Muscle of leg (tissue), 11 donors: Measurements from ENCODE around the gene RNF40. TPM values are rescaled to one million over a fixed set of nuclear protein-coding genes. Genes with fewer than 3 reads are reported as not detected.

Experiments
- DNase-seq: peaks from one replicate; pipeline ENCODE4 v3.0.0; 2013
- H3K27ac ChIP-seq: one replicate; pipeline ENCODE4 v1.5.1; 2013; ENCODE audit warnings: mild to moderate bottlenecking, low read length, control low read depth
- H3K27me3 ChIP-seq: one replicate; pipeline ENCODE4 v1.6.1; 2013; ENCODE audit warnings: low read length; ENCODE audit not compliant: control insufficient read depth, insufficient read depth
- H3K36me3 ChIP-seq: one replicate; pipeline ENCODE4 v1.6.1; 2013; ENCODE audit warnings: low read length; ENCODE audit not compliant: control insufficient read depth, insufficient read depth
- H3K4me1 ChIP-seq: one replicate; pipeline ENCODE4 v1.6.1; 2013; ENCODE audit warnings: low read length; ENCODE audit not compliant: control insufficient read depth, insufficient read depth
- H3K4me3 ChIP-seq: one replicate; pipeline ENCODE4 v1.5.1; 2013; ENCODE audit warnings: low read length, control low read depth
- H3K9me3 ChIP-seq: replicated peaks from 2 replicates; pipeline ENCODE4 v1.6.1; 2013; ENCODE audit warnings: low read depth, low read length; ENCODE audit not compliant: control insufficient read depth
- WGBS: methylation state at CpG from one replicate; pipeline ENCODE4 v1.1.5; 2013; ENCODE audit warnings: missing lambda C conversion rate; ENCODE audit not compliant: insufficient coverage; 5-methylcytosine and 5-hydroxymethylcytosine counted together
- polyA plus RNA-seq, 8 donors: library from polyadenylated mRNA; unstranded; fragments of 120-200 nt; gene quantifications; one replicate each; pipeline versions ENCODE4 v1.2.1 to v1.2.3, GENCODE V29; 2013; ENCODE audit warnings: inconsistent platforms in 1 of 8, low replicate concordance in 1 of 8; ENCODE audit not compliant: insufficient read length in 8 of 8, insufficient read depth in 1 of 8
- total RNA-seq: library from RNA; stranded (reverse); fragments of 120-200 nt; gene quantifications from one replicate; pipeline ENCODE4 v1.2.4, GENCODE V29; 2013

RNF40 gene
- total and polyA plus RNA-seq, 9 donors, result 43.9 to 72.0 (median 56.6) TPM

- Histone ChIP-seq H3K27me3 (no peaks in the 10 kb centered on the region), H3K9me3 (no peaks in the 10 kb centered on the region), H3K4me1 (peaks cover 6% of the 10 kb centered on the region), H3K4me3 (no peak overlapping the region), H3K36me3 (peaks cover 34% of the 10 kb centered on the region), H3K27ac (no peak overlapping the region)
- WGBS, result 87% methylated on average over 3 of the region's 4 CpGs
- no peak for DNase-seq
Observed at GRCh38 chr16:30750201-30750600, 11.9 kb upstream of the RNF40 start.

- DNase-seq, result no peak
- Histone ChIP-seq H3K27ac (no peak overlapping the region), H3K36me3 (peaks cover 36% of the 10 kb centered on the region), H3K4me3 (no peak overlapping the region), H3K4me1 (peaks cover 6% of the 10 kb centered on the region), H3K27me3 (no peaks in the 10 kb centered on the region), H3K9me3 (no peaks in the 10 kb centered on the region)
- WGBS, result 92% methylated on average over 20 of the region's 20 CpGs
Observed at GRCh38 chr16:30750876-30751465, 11.2 kb upstream of the RNF40 start.

GRCh38 chr16:30753596-30753995 is 8.5 kb upstream of the RNF40 start:
- peaks cover 55% of the 10 kb centered on the region for H3K36me3 ChIP-seq
- H3K27ac ChIP-seq, result no peak overlapping the region
- 87% methylated on average over 4 of the region's 4 CpGs for WGBS
- H3K4me1 ChIP-seq, result no peaks in the 10 kb centered on the region
- no peak overlapping the region for H3K4me3 ChIP-seq
- no peak for DNase-seq
- H3K9me3 ChIP-seq, result no peaks in the 10 kb centered on the region
- H3K27me3 ChIP-seq, result no peaks in the 10 kb centered on the region

- Histone ChIP-seq H3K27ac (no peak overlapping the region), H3K4me3 (no peak overlapping the region), H3K27me3 (no peaks in the 10 kb centered on the region), H3K4me1 (peaks cover 6% of the 10 kb centered on the region), H3K36me3 (peaks cover 49% of the 10 kb centered on the region), H3K9me3 (no peaks in the 10 kb centered on the region)
- DNase-seq, result no peak
- 93% methylated on average over 20 of the region's 20 CpGs for WGBS
Observed at GRCh38 chr16:30755955-30756780, 6.0 kb upstream of the RNF40 start.

- Histone ChIP-seq H3K4me3 (no peak overlapping the region), H3K36me3 (peaks cover 45% of the 10 kb centered on the region), H3K27ac (no peak overlapping the region), H3K27me3 (no peaks in the 10 kb centered on the region), H3K4me1 (peaks cover 9% of the 10 kb centered on the region), H3K9me3 (no peaks in the 10 kb centered on the region)
- DNase-seq, result no peak
- WGBS, result 96% methylated on average over 9 of the region's 13 CpGs
Observed at GRCh38 chr16:30756781-30757100, 5.4 kb upstream of the RNF40 start.

GRCh38 chr16:30757316-30757715 is 4.8 kb upstream of the RNF40 start:
- no peak for DNase-seq
- no peak overlapping the region for H3K27ac ChIP-seq
- H3K36me3 ChIP-seq, result peaks cover 45% of the 10 kb centered on the region
- no peak overlapping the region for H3K4me3 ChIP-seq
- H3K27me3 ChIP-seq, result no peaks in the 10 kb centered on the region
- no peaks in the 10 kb centered on the region for H3K9me3 ChIP-seq
- 88% methylated on average over 5 of the region's 7 CpGs for whole genome bisulfite sequencing
- H3K4me1 ChIP-seq, result peaks cover 9% of the 10 kb centered on the region

GRCh38 chr16:30758988-30759491 is 3.1 kb upstream of the RNF40 start:
- H3K36me3 ChIP-seq, result peaks cover 43% of the 10 kb centered on the region

GRCh38 chr16:30760001-30760559 is 2.0 kb upstream of the RNF40 start:
- Histone ChIP-seq H3K9me3 (no peaks in the 10 kb centered on the region), H3K36me3 (peaks cover 44% of the 10 kb centered on the region), H3K27me3 (no peaks in the 10 kb centered on the region), H3K27ac (no peak overlapping the region), H3K4me1 (peaks cover 18% of the 10 kb centered on the region), H3K4me3 (no peak overlapping the region)
- WGBS, result no CpG with 5 or more reads among the region's 7 CpGs
- DNase-seq, result no peak

More at GRCh38 chr16:30758988-30759491, 3.1 kb upstream of the RNF40 start:
- Histone ChIP-seq H3K4me3 (no peak overlapping the region), H3K4me1 (peaks cover 18% of the 10 kb centered on the region), H3K27me3 (no peaks in the 10 kb centered on the region), H3K9me3 (no peaks in the 10 kb centered on the region), H3K27ac (no peak overlapping the region)
- WGBS, result 84% methylated on average over 4 of the region's 10 CpGs
- DNase-seq, result no peak

- Histone ChIP-seq H3K4me1 (peaks cover 18% of the 10 kb centered on the region), H3K27me3 (no peaks in the 10 kb centered on the region), H3K36me3 (peaks cover 50% of the 10 kb centered on the region), H3K27ac (no peak overlapping the region), H3K4me3 (peak overlapping the region; percentile 90), H3K9me3 (no peaks in the 10 kb centered on the region)
- 21% methylated on average over 20 of the region's 26 CpGs for WGBS
- DNase-seq, result no peak
Observed at GRCh38 chr16:30760577-30761426, 1.3 kb upstream of the RNF40 start.
